ENCODE results near the gene ATMIN.

- TF ChIP-seq CTCF (IDR thresholded peaks at IDR 0.05; ENCODE audit: extremely low read depth in 1 of 2, insufficient read depth in 1 of 2, low read depth in 1 of 2, low read length in 2 of 2) (no peak), POLR2AphosphoS5 (IDR thresholded peaks at IDR 0.05; ENCODE audit: insufficient read depth, low read depth, low read length) (no peak), POLR2A (IDR thresholded peaks at IDR 0.05; ENCODE audit: low read depth, low read length) (no peak), FOS (IDR thresholded peaks at IDR 0.05; ENCODE audit: borderline replicate concordance, insufficient read depth, low read length) (no peak), EZH2 (IDR thresholded peaks at IDR 0.05; ENCODE audit: borderline replicate concordance, low read depth, low read length, severe bottlenecking) (no peak), MAX (IDR thresholded peaks at IDR 0.05; ENCODE audit: insufficient read depth, insufficient read length) (no peak), JUN (IDR thresholded peaks at IDR 0.05; ENCODE audit: borderline replicate concordance, insufficient read depth, insufficient read length, low read depth) (no peak), GATA2 (IDR thresholded peaks at IDR 0.05; ENCODE audit: insufficient read depth, insufficient read length, low read depth, low read length) (no peak), MYC (IDR thresholded peaks at IDR 0.05; ENCODE audit: low read depth, low read length) (no peak)
These were observed 31.8 kb upstream of the ATMIN start for GRCh38 chr16:81003610-81004460.

All from endothelial cell of umbilical vein (primary cell).